GM21381 (cell line): ENCODE data around the gene UFC1.
A peak's percentile ranks its signal among the peaks of the same experiment; 100 is the strongest.

Experiments
- ATAC-seq: cut with Tn5 transposase; IDR thresholded peaks from one replicate; pipeline ENCODE4 v1.9.1; 2021; ENCODE audit warnings: mild to moderate bottlenecking, moderate library complexity; ENCODE audit not compliant: unreplicated experiment

UFC1 gene

DNA sequence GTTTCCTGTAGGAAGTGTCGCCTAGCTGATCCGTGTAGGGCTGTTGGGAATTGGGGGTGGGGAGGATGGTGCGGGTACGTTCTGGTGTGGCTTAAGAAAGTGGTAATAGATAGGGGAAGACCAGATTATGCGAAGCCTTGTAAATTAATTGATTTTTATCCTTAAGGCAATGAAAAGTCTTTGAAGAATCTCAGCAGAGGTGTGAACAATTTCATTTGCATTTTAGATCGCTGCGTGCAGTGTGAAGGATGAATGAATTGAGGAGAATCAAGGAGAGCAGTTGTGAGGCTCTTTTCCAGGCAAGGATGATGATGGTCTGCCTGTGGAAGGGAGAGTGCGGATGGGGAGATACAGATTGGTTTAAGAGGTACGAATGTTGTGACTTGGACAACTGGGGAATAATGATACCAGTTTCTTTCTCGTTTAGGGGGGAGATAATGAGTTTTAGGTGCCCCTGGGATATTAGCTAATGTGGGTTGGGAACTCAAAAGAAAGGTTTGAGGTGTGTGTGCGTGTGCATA is 20.5 kb upstream of the UFC1 start:
- ATAC-seq, result peak; percentile 7

DNA sequence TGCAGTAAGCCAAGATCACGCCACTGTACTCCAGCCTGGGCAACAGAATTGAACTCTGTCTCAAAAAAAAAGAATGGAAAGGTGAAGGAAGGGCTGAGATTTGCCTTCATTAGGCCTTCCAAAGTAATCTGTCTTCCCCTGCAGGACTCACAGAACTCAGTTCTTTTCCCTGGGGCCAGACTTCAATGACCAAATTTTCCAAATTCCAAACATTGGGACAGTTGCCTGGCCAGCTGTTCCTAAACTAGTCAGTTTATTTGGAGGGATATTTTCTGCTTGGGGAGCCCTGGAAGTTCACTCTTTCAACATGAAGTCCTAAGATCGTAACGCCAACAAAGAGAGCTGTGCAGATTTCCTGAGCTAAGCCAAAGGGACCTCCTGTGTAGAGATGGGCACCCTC is 15.9 kb upstream of the UFC1 start:
- no peak for ATAC-seq

DNA sequence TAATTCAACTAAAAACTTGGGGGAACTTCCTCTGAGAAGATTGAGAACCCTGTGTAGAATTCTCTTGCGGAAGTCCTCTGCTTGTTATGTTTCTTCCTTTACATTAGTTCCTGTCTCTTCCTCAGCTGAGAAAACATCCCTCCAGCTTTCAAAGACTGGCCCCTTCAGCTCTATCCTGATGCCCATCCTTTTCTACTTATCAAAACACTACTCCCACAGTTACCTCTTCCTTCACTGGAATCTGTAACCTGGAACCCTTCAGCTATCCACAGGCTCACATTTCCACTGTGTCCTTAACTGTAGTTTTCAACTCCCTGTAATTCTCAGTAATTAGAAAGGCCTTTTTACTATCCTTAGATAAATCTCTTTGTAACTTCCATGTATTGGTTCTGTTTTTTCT is 15.3 kb upstream of the UFC1 start:
- ATAC-seq, result no peak

DNA sequence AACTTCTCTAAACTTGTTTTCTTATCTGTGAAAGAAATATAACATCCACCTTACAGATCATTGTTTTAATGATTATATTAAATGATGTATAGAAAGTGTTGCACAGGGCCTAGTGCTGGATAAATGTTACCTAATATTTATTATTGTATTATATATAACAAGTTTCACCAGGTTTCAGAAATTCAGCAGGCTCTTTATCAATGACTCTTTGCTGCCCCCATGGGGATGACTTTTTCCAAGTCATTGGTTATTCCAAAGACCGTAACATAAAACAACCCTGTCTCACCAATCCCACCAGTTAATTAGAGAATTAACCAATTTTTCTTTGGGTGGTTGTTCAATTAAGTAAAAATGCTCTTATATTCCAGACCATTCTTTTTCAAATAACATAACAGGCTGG is 14.0 kb upstream of the UFC1 start:
- no peak for ATAC-seq

DNA sequence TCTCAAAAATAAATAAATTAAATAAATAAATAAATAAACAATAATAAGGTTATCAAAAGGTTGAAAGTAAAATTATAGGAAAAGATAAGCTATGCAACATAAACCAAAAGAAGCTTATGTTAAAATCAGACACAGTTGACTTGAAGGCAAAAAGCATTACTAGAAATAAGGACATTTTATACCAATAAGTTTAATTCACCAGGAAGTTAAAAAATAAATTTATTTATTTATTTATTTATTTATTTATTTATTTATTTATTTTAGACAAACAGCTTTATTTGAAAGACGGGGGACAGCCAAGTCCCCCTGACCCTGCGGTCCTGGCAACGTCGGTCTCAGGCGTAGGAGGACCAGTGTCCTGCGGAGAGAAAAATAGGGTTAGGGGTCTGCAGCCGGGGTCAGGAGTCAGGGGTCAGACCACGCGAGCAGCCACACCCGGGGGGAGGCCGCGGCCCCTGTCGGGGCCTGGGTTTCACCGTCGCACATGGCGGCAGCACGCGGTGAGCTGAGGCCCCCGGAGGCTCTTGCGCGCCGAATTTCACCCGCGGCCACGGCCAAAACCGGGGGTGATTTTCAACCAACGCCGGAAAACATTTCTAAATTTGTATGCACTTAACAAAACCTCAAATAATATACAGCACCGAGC is 12.9 kb upstream of the UFC1 start:
- no peak for ATAC-seq

DNA sequence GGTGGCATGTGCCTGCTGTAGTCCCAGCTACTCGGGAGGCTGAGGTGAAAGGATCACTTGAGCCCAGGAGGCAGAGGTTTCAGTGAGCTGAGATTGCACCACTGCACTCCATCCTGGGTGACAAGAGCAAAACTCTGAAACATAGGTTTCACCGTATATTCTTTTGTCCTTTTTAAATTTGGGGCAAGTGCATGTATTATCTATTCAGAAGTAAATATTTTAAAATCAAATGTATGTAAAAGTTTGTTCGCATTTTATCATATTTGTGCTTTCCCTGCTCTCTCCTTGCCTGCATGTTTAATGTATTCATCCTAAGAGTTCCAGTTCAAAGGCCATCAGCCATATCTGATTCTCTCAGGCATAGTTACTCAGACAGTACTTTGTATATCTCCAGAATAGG is 7.9 kb upstream of the UFC1 start:
- ATAC-seq, result no peak

DNA sequence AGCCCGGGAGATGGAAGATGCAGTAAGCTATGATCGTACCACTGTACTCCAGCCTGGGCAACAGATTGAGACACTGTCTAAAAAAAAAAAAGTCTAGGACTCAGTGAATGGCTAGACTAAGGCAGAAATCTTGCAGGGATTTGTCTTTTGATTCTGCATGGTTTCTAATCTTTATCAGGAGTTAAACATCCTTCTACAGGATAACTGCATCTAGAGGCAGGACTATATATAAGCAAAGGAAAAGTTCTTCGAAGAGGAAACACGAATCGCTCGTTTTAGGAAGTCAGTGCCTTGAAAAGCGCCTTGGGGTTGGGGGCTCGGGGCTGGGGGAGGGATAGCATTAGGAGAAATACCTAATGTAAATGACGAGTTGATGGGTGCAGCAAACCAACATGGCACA is 602 bp upstream of the UFC1 start:
- ATAC-seq, result no peak

DNA sequence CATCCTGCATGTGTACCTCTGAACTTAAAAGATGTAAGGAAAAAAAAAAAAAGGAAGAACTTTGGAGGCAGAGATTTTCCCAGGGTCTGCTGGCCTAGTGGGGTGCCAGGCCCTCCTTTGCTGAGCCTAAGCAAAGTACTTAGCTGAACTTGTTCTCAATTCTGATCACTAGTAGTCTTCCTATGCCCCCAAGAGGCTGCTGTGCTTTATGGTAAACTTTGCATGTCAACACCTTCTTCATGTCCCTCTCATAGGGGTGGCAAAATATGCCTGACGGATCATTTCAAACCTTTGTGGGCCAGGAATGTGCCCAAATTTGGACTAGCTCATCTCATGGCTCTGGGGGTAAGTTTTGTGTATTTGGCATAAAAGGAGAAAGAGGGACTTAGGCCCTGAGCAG is 4.1 kb downstream of the UFC1 start:
- ATAC-seq, result no peak

DNA sequence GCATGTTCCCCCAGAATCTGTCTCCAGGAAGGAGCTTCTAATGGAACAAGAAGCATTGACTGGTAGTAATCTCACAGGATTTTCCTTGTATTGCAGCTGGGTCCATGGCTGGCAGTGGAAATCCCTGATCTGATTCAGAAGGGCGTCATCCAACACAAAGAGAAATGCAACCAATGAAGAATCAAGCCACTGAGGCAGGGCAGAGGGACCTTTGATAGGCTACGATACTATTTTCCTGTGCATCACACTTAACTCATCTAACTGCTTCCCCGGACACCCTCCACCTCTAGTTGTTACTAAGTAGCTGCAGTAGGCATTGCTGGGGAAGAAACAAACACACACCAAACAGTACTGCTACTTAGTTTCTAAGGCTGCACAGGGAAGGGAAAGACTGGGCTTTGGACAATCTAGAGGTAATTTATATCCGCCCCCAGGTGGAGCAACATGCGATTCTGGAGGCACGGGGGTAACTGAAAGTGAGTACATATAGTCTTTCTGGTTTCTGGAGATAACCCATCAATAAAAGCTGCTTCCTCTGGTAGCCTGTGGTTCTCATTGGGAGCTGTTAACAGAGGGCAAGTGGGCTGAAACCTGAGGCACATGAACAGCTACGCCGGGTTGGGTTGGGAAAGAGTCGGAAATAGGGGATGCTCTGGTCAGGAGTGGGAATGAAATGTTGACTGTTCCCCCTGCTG is 4.7 kb downstream of the UFC1 start:
- ATAC-seq, result no peak

DNA sequence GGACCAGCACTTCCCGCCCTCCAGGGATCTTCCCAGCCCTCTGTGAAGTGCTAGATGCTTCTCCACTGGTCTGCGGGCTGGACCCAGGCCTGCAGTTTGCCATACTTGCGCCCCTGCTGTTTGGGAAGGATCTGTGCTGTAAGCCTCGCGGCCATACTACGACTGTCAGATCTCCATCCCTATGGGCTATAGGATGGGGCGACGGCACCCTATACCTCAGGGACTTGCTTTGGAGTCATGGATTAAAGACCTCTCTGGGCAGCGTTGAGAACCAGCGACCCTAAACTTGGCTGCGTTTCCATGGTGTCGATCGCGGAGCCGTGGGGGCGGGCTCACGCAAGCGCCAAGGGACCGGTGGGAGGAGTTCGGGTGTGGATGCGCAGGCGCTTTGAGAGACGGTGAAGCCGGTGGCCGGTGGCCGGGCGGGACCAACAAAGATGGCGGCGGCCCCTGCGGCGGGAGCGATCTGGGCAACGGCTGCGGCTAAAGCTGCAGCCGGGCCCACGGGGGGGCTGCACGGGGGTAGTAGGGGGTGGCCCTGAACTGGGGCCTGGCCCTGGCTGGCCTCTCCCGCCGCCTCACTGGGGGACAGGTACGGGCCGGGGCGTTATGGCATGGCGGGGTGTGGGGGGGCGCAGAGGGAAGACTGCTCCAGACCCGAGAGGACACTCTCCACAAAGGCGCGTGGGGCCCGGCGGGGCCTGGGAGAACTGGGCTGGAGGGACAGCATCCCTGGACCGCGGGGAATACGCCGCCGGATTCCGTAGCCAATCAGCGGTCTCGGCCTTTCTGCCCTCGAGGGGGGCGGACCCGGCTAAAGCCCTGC is 5.5 kb downstream of the UFC1 start, which contains the start of gene USP21:
Gene USP21 (plus strand): TSS at position 414 of the 826 bp plus-strand sequence. CDS start 1,141 bp downstream, outside the sequence.
- peak; percentile 81 for ATAC-seq

DNA sequence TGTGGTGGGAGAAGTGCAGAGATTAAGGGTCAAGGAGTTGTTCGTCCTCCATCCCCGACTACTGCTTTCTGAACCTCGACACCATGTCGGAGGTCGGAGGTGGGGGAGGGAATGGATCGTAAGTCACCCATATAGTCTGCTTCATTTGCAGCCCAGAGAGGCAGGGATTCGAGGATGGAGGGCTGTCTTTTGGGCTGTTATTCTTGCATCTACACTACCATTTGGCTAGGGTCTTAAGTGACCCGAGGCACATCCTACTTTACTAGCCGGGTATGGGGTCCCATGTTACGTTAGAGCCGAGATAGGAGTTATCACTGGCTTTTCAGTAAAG is 6.1 kb downstream of the UFC1 start:
- no peak for ATAC-seq

DNA sequence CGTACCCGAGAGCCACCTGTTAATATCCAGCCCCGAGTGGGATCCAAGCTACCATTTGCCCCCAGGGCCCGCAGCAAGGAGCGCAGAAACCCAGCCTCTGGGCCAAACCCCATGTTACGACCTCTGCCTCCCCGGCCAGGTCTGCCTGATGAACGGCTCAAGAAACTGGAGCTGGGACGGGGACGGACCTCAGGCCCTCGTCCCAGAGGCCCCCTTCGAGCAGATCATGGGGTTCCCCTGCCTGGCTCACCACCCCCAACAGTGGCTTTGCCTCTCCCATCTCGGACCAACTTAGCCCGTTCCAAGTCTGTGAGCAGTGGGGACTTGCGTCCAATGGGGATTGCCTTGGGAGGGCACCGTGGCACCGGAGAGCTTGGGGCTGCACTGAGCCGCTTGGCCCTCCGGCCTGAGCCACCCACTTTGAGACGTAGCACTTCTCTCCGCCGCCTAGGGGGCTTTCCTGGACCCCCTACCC is 6.9 kb downstream of the UFC1 start:
- ATAC-seq, result no peak

DNA sequence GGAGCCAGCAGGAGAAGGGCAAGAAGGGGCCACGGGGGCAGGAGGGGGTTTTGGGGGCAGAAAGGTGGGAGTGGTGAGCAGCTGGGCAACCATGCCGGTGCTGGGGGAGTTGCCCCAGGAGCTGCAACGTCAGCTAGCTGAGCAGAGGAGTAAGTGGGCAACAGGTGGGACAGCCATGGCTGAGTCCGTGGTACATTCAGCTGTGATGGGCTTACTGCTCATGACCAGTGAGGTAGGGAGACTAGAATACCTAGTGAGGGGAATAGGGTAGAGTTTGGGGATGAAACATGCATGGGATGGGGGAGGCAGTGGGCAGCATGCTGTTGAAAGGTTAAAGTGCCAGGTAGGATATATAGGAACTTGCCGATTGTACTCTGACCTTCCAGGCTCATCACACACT is 7.9 kb downstream of the UFC1 start:
- ATAC-seq, result no peak

DNA sequence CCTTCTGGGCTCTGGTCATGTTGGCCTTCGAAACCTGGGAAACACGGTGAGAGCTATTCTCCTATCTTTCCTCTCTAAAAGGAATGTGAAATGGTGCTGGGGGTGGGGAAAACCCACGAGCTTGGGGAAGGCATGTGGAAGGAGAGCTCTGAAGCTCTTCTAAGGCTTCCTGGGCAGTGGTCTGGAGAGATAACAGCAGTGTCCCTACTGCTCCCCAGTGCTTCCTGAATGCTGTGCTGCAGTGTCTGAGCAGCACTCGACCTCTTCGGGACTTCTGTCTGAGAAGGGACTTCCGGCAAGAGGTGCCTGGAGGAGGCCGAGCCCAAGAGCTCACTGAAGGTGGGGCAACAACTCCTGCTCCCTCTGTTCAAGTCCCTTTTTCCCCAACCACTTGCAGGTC is 8.3 kb downstream of the UFC1 start:
- ATAC-seq, result no peak

DNA sequence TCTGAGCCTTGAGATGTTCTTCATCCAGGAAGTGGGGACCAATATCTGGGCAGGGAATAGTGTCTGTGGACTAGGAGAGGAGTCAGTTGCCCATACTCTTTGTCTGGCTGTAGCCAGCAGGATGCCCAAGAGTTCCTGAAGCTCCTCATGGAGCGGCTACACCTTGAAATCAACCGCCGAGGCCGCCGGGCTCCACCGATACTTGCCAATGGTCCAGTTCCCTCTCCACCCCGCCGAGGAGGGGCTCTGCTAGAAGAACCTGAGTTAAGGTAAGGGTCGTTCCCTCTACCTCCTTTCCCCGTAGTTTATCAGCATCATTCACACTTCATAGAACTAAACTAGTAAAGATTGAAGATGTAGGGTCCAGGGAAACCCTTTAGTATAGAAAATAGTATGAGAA is 9.0 kb downstream of the UFC1 start:
- ATAC-seq, result no peak

DNA sequence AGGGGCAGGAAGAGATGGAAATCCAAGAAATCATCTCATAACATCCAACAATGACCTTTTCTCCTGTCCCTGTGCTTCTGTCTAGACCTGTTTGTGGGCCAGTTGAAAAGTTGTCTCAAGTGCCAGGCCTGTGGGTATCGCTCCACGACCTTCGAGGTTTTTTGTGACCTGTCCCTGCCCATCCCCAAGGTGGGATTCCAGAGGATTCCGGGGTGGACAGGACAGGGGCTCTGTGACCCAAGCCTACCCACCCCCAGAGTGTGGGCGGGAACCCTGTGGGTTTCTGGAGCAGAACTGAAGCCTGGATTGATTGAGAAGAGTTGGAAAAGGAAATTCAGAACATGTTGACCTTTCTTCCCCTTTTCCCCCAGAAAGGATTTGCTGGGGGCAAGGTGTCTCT is 10.0 kb downstream of the UFC1 start:
- no peak for ATAC-seq

DNA sequence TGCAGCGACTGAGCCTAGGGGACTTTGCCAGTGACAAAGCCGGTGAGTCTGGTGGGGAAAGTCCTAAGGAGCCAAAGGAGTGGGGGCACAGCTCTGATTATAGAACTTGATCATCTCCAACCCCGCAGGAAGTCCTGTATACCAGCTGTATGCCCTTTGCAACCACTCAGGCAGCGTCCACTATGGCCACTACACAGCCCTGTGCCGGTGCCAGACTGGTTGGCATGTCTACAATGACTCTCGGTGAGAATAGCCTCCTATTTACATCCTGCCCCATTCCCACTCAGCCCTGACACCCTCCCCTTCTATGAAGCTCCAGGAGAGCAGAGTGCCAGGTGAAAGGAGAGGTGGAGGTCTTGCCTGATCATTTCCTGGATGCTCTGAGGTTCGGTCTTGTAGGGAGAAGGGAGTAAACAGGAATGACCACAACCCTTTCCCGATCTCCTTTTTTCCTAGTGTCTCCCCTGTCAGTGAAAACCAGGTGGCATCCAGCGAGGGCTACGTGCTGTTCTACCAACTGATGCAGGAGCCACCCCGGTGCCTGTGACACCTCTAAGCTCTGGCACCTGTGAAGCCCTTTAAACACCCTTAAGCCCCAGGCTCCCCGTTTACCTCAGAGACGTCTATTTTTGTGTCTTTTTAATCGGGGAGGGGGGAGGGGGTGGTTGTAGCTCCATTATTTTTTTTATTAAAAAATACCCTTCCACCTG is 11.3 kb downstream of the UFC1 start:
- no peak for ATAC-seq

DNA sequence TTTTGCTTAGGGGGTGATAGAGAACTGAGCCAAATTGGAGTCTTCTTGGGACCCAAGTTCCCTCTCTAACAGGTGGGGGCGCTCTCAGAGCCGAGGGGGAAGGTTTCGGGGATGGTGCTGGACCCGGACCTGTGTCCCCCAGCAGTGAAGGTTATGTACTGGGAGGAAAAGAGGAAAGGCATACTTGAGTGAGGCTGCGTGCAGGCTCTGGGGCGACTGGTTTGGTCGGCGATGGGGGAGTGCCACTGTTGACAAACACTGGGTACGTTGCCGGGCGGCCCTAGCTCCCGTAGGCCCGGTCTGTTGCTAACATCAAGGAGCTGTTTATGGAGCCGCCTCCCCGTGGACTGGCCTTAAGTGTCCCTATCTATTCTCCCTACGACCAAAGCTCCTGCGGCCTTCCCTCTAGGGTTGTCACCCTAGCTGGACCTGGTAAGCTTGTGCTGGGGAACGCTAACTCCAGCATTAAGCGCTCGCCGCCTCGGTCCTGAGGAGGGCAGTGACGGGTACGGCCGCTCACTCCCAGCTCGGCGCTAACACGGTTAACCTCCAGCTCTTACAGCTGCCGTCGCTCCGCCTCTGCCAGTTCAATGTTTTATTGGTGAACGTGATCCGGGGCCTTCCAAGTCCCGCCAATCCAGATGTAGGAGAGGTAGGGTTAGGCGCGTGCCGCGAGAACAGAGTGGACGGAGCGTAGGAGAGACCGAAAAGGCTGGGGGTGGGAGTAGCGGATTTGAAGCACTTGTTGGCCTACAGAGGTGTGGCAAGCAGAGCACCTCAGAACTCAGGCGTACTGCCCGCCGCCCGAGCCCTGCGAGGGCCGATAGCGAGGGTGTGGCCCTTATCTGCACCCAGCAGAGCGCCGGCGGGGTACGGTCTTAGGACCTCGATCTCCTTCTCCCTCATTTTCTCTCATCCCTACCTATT is 12.2 kb downstream of the UFC1 start, which contains the start of gene PPOX:
Gene PPOX (plus strand): TSS at position 685 of the 927 bp plus-strand sequence. CDS start 422 bp downstream, outside the sequence.
- peak; percentile 95 for ATAC-seq

DNA sequence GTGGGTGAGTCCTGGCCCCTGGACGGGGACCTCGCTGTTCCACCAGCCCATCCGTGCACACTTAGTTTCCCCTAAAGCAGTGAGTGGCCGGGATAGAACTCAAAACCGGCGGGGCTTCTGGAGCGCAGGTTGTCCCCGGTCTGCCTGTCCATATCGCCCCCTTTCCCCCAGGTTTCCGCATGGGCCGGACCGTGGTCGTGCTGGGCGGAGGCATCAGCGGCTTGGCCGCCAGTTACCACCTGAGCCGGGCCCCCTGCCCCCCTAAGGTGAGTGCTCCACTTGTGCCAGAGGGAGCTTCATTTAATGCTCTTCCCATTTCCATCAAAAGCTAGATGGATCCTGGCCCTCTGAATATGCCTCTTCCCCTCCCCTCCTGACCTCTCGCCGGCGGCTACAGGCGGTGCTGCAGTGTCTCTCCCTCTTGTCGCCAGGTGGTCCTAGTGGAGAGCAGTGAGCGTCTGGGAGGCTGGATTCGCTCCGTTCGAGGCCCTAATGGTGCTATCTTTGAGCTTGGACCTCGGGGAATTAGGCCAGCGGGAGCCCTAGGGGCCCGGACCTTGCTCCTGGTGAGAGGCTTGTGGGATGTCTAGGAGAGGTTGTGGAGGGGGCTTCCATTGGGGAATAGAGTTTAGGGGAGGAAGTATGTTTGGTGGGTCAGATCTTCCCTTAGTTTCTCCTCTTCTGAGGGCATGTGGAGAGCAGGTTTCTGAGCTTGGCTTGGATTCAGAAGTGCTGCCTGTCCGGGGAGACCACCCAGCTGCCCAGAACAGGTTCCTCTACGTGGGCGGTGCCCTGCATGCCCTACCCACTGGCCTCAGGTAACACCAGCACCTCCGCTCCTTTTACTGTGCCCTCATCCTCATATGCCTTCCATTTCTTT is 13.1 kb downstream of the UFC1 start:
- no peak for ATAC-seq
